HL-60 (cell line): ENCODE measurements around the gene PKDREJ.

Source experiments
- CTCF ChIP-seq: IDR thresholded peaks from one replicate; pipeline ENCODE4 v1.5.1; 2011; ENCODE audit warnings: low read length, control low read depth, inconsistent platforms; ENCODE audit not compliant: insufficient read depth
- POLR2AphosphoS5 ChIP-seq: IDR thresholded peaks from 2 replicates; pipeline ENCODE4 v1.6.1; 2012; ENCODE audit warnings: low read depth
- REST ChIP-seq: IDR thresholded peaks from 2 replicates; pipeline ENCODE4 v1.6.1; 2012; ENCODE audit warnings: low read depth; ENCODE audit not compliant: insufficient replicate concordance

GRCh38 chr22:46272196-46272595 lies 9.1 kb upstream of the PKDREJ start:
- TF ChIP-seq CTCF: no peak
- no peak for TF ChIP-seq POLR2AphosphoS5
- TF ChIP-seq REST: no peak
